ENCODE measurements around the gene IFT57. TPM values are rescaled to one million over a fixed set of nuclear protein-coding genes. Genes with fewer than 3 reads are reported as not detected.

IFT57 gene
- total and polyA plus RNA-seq, 10 of the 15 experiments (the other 5 are each of a cell fraction or from before 2014, with no cell fraction given) = 1.8 to 25.0 (median 7.5) TPM

DNA sequence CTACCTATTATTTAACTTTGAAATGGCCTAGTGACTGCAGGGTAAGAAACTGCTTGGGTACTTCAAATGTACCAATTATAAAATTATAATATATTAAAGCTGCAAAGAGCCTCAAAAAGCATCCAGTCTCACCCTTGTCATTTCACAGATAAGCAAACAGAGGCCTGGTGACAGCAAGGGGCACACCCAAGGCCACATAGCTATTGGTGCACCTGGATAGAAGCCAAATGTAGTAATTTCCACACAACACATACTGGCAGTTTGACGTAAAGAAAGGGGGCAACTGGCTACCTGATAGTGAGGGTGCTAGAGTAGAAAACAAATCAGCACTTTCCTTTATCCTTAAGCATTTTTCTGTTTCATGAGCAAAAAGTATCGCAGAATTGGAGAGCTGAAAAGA lies 51.1 kb downstream of the IFT57 start:
- Histone ChIP-seq H3K27me3 (replicated peaks in 1 of 2; ENCODE audit: control insufficient read depth in 2 of 2, insufficient read depth in 2 of 2, low read length in 1 of 2) (no peaks in the 10 kb centered on the region), H3K4me3 (no peak overlapping the region), H3K4me2 (ENCODE audit: control insufficient read depth, insufficient read depth) (no peak overlapping the region), H3K79me2 (ENCODE audit: control insufficient read depth, insufficient read depth, low read length) (no peaks in the 10 kb centered on the region), H3K9ac (ENCODE audit: control insufficient read depth, insufficient read depth, low read length) (no peak overlapping the region), H2AFZ (ENCODE audit: control insufficient read depth, low read depth, low read length) (no peak overlapping the region), H4K20me1 (ENCODE audit: control insufficient read depth, insufficient read depth) (no peaks in the 10 kb centered on the region), H3K27ac (ENCODE audit: control insufficient read depth, insufficient read depth) (no peak overlapping the region), H3K36me3 (ENCODE audit: control insufficient read depth in 2 of 2, insufficient read depth in 2 of 2, low read length in 1 of 2) (no peaks in the 10 kb centered on the region), H3K9me3 (replicated peaks; ENCODE audit: control insufficient read depth, insufficient read depth, low read length) (no peaks in the 10 kb centered on the region), H3K4me1 (ENCODE audit: control insufficient read depth, insufficient read depth, low read length) (no peaks in the 10 kb centered on the region)
- POLR2A ChIA-PET = no interaction called here
- WGBS (ENCODE audit: insufficient coverage, insufficient replicate concordance, low lambda C conversion rate, missing lambda C conversion rate) = 100% methylated on average over 2 of the region's 2 CpGs
- FAIRE-seq (no peak), ATAC-seq (no peak), DNase-seq (ENCODE audit: low read depth, low spot score) (no peak)
- no TSS peak for BruUV-seq (replicated peaks)
- SMC1A ChIA-PET (ENCODE audit: uncharacterized antibody, unreplicated experiment) = interaction anchor here (1.2 to 2.0 kb wide), 2 partner anchors 14 to 17 kb away, joined by 4 to 7 read pairs; no protein-coding TSS in a partner anchor
- no peak for TF ChIP-seq BRCA1 (IDR thresholded peaks at IDR 0.05; ENCODE audit: low read depth, low read length)
- no peak for TF ChIP-seq PAX8 (IDR thresholded peaks at IDR 0.05)
- no peak for TF ChIP-seq CBX3 (IDR thresholded peaks at IDR 0.05; ENCODE audit: borderline replicate concordance, low read depth)
- no peak for TF ChIP-seq SP1 (IDR thresholded peaks at IDR 0.05; ENCODE audit: low read depth, low read length)
- TF ChIP-seq POU2F2 (IDR thresholded peaks at IDR 0.05; ENCODE audit: borderline replicate concordance, low read depth, low read length) = no peak
- TF ChIP-seq TAF1 (IDR thresholded peaks at IDR 0.05; ENCODE audit: borderline replicate concordance, low read depth, low read length) = no peak
- TF ChIP-seq, protein P1, sequence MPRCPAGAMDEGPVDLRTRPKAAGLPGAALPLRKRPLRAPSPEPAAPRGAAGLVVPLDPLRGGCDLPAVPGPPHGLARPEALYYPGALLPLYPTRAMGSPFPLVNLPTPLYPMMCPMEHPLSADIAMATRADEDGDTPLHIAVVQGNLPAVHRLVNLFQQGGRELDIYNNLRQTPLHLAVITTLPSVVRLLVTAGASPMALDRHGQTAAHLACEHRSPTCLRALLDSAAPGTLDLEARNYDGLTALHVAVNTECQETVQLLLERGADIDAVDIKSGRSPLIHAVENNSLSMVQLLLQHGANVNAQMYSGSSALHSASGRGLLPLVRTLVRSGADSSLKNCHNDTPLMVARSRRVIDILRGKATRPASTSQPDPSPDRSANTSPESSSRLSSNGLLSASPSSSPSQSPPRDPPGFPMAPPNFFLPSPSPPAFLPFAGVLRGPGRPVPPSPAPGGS (IDR thresholded peaks at IDR 0.05; ENCODE audit: borderline replicate concordance, insufficient read depth, low read depth, low read length, poor library complexity, severe bottlenecking) = no peak
- TF ChIP-seq ATF7 (IDR thresholded peaks at IDR 0.05; ENCODE audit: low read depth) = no peak
- TF ChIP-seq STAT1 (conservative IDR thresholded peaks at IDR 0.05) = no peak
- no peak for TF ChIP-seq RBBP5 (conservative IDR thresholded peaks at IDR 0.05)
- no peak for TF ChIP-seq SMAD5 (IDR thresholded peaks at IDR 0.05; ENCODE audit: low read depth)
- intact Hi-C loops (cut with micrococcal nuclease; ENCODE audit: unreplicated experiment) = no loop called here
- RAD21 ChIA-PET (ENCODE audit: unreplicated experiment) = no interaction called here
- CTCF ChIA-PET = interaction anchor here (0.6 to 2.2 kb wide), 2 partner anchors 19 to 79 kb away, joined by 3 to 7 read pairs; no protein-coding TSS in a partner anchor
- in situ Hi-C loops (cut with MboI) = no loop called here
